WTC11 (cell line): ENCODE results near the gene MTMR3. TPM values are rescaled to one million over a fixed set of nuclear protein-coding genes. Genes with fewer than 3 reads are reported as not detected.

Experiments
- ATAC-seq: fragments of 200-7000 bp; cut with Tn5 transposase; 2 replicates; pipeline ENCODE4 v1.10.0; 2021; ENCODE audit warnings: mild to moderate bottlenecking, moderate library complexity
- CTCF ChIA-PET: fragments of 300-600 bp; sonication (Branson Sonifier 250); formaldehyde crosslinking; loops from one replicate; lab custom pipeline; 2021; ENCODE audit warnings: antibody characterized with exemption; lab: Charles Lee
- POLR2A ChIA-PET: fragments of 350-600 bp; sonication (Branson Sonifier 250); formaldehyde crosslinking; loops from one replicate; lab custom pipeline; 2021; ENCODE audit warnings: antibody characterized with exemption; lab: Charles Lee
- DNase-seq: peaks from one replicate; pipeline ENCODE4 v3.0.0; 2021; ENCODE audit warnings: low spot score
- H3K27ac Mint-ChIP-seq: 2 replicates; pipeline ENCODE4 v1.8.0; 2021; ENCODE audit warnings: mixed read lengths
- H3K27me3 Mint-ChIP-seq: 2 replicates; pipeline ENCODE4 v1.8.0; 2021; ENCODE audit warnings: low read depth, mild to moderate bottlenecking, moderate library complexity, mixed read lengths
- H3K36me3 Mint-ChIP-seq: 2 replicates; pipeline ENCODE4 v1.8.0; 2021; ENCODE audit warnings: mixed read lengths
- H3K4me1 Mint-ChIP-seq: 2 replicates; pipeline ENCODE4 v1.8.0; 2022; ENCODE audit warnings: mixed read lengths
- H3K4me3 Mint-ChIP-seq: 2 replicates; pipeline ENCODE4 v1.8.0; 2021; ENCODE audit warnings: mild to moderate bottlenecking, moderate library complexity, mixed read lengths
- H3K9me3 Mint-ChIP-seq: 2 replicates; pipeline ENCODE4 v1.8.0; 2021; ENCODE audit warnings: mixed read lengths
- CTCF ChIP-seq: fragments of 200-600 bp; IDR thresholded peaks from 2 replicates; pipeline ENCODE4 v1.8.0; 2022; ENCODE audit warnings: antibody characterized with exemption
- ELF4 ChIP-seq: sonication (generic); formaldehyde crosslinking; IDR thresholded peaks from 2 replicates; pipeline ENCODE4 v1.8.1; 2022; ENCODE audit warnings: low read depth, mild to moderate bottlenecking, moderate library complexity, missing genetic modification reagents
- EMX1 ChIP-seq: fragments of 250-450 bp; sonication (Bioruptor Pico); IDR thresholded peaks from 2 replicates; pipeline ENCODE4 v1.8.0; 2021; ENCODE audit warnings: mild to moderate bottlenecking
- FOXJ3 ChIP-seq: sonication (generic); formaldehyde crosslinking; IDR thresholded peaks from 2 replicates; pipeline ENCODE4 v1.9.0; 2021; ENCODE audit warnings: missing genetic modification reagents, mild to moderate bottlenecking, borderline replicate concordance
- FOXP4 ChIP-seq: sonication (generic); formaldehyde crosslinking; IDR thresholded peaks from 2 replicates; pipeline ENCODE4 v1.8.0; 2022; ENCODE audit warnings: mild to moderate bottlenecking, missing genetic modification reagents
- GABPB1 ChIP-seq: sonication (generic); formaldehyde crosslinking; IDR thresholded peaks from 2 replicates; pipeline ENCODE4 v1.8.1; 2023; ENCODE audit warnings: mild to moderate bottlenecking, missing genetic modification reagents
- GRHL2 ChIP-seq: fragments of 250-450 bp; sonication (Bioruptor Pico); IDR thresholded peaks from 2 replicates; pipeline ENCODE4 v1.8.0; 2022; ENCODE audit warnings: mild to moderate bottlenecking, moderate library complexity; ENCODE audit not compliant: insufficient replicate concordance, severe bottlenecking
- NFYB ChIP-seq: sonication (generic); formaldehyde crosslinking; conservative IDR thresholded peaks from 2 replicates; pipeline ENCODE4 v1.8.0; 2022; ENCODE audit warnings: low read depth, missing genetic modification reagents
- NR2C2 ChIP-seq: sonication (generic); formaldehyde crosslinking; IDR thresholded peaks from 2 replicates; pipeline ENCODE4 v1.8.0; 2022; ENCODE audit warnings: mild to moderate bottlenecking, missing genetic modification reagents
- SMAD4 ChIP-seq: sonication (generic); formaldehyde crosslinking; IDR thresholded peaks from 2 replicates; pipeline ENCODE4 v1.8.0; 2022; ENCODE audit warnings: mild to moderate bottlenecking, missing genetic modification reagents
- SP1 ChIP-seq: sonication (generic); formaldehyde crosslinking; conservative IDR thresholded peaks from 2 replicates; pipeline ENCODE4 v1.8.1; 2022; ENCODE audit warnings: missing genetic modification reagents
- TEAD4 ChIP-seq: sonication (generic); formaldehyde crosslinking; IDR thresholded peaks from 2 replicates; pipeline ENCODE4 v1.8.0; 2022; ENCODE audit warnings: mild to moderate bottlenecking, missing genetic modification reagents
- USF2 ChIP-seq: sonication (generic); formaldehyde crosslinking; IDR thresholded peaks from 2 replicates; pipeline ENCODE4 v1.8.1; 2023; ENCODE audit warnings: mild to moderate bottlenecking, missing genetic modification reagents, moderate library complexity
- ZBTB21 ChIP-seq: sonication (generic); formaldehyde crosslinking; IDR thresholded peaks from 2 replicates; pipeline ENCODE4 v1.8.1; 2023; ENCODE audit warnings: mild to moderate bottlenecking, missing genetic modification reagents, borderline replicate concordance
- ZNF121 ChIP-seq: sonication (generic); formaldehyde crosslinking; IDR thresholded peaks from 2 replicates; pipeline ENCODE4 v1.8.0; 2023; ENCODE audit warnings: missing genetic modification reagents
- ZNF219 ChIP-seq: sonication (generic); formaldehyde crosslinking; IDR thresholded peaks from 2 replicates; pipeline ENCODE4 v1.8.0; 2023; ENCODE audit warnings: missing genetic modification reagents, mild to moderate bottlenecking, borderline replicate concordance
- ZNF281 ChIP-seq: sonication (generic); formaldehyde crosslinking; IDR thresholded peaks from 2 replicates; pipeline ENCODE4 v1.8.0; 2023; ENCODE audit warnings: mild to moderate bottlenecking, missing genetic modification reagents
- ZNF423 ChIP-seq: fragments of 250-450 bp; sonication (Bioruptor Pico); IDR thresholded peaks from 2 replicates; pipeline ENCODE4 v2.1.2; 2022; ENCODE audit warnings: mild to moderate bottlenecking, moderate library complexity
- ZNF425 ChIP-seq: fragments of 250-450 bp; sonication (Bioruptor Pico); conservative IDR thresholded peaks from 2 replicates; pipeline ENCODE4 v1.9.0; 2021; ENCODE audit warnings: mild to moderate bottlenecking
- total RNA-seq: library from RNA; stranded (reverse); gene quantifications from 3 replicates; pipeline ENCODE4 v1.2.3, GENCODE V29; 2021

The MTMR3 gene
- total RNA-seq, 1 experiment from 2014 or later = 19.2 TPM

- ChIA-PET CTCF (no interaction called here), POLR2A (no interaction called here)
- no peak for DNase-seq
- no peaks in the 10 kb centered on the region for H3K36me3 Mint-ChIP-seq
- H3K9me3 Mint-ChIP-seq = peaks cover 6% of the 10 kb centered on the region; the same call in 1 of the 2 replicates
- H3K27ac Mint-ChIP-seq = no peak overlapping the region
- H3K4me3 Mint-ChIP-seq = no peak overlapping the region
- peaks cover under 1% of the 10 kb centered on the region; the same call in 1 of the 2 replicates for H3K4me1 Mint-ChIP-seq
- TF ChIP-seq ZNF281 (no peak), ZNF219 (CRISPR knock-in tag) (no peak), ZNF121 (CRISPR knock-in tag) (no peak), ZNF423 (CRISPR knock-in tag) (no peak), SP1 (CRISPR knock-in tag) (no peak), FOXJ3 (CRISPR knock-in tag) (no peak), NR2C2 (CRISPR knock-in tag) (no peak), ELF4 (CRISPR knock-in tag) (no peak), CTCF (no peak), TEAD4 (CRISPR knock-in tag) (no peak)
- peaks cover 6% of the 10 kb centered on the region; the same call in 1 of the 2 replicates for H3K27me3 Mint-ChIP-seq
- ATAC-seq = no peak
Observed at GRCh38 chr22:29877620-29878019, 5.4 kb upstream of the MTMR3 start.

GRCh38 chr22:29879753-29880152 is 3.2 kb upstream of the MTMR3 start:
- DNase-seq (no peak), ATAC-seq (no peak; the same call in 1 of the 2 replicates)
- Mint-ChIP-seq H3K27me3 (peaks cover 8% of the 10 kb centered on the region; the same call in 1 of the 2 replicates), H3K9me3 (peaks cover 6% of the 10 kb centered on the region; the same call in 1 of the 2 replicates), H3K36me3 (no peaks in the 10 kb centered on the region), H3K27ac (no peak overlapping the region), H3K4me3 (no peak overlapping the region), H3K4me1 (peaks cover 6% of the 10 kb centered on the region)
- ChIA-PET CTCF (no interaction called here), POLR2A (no interaction called here)
- no peak for TF ChIP-seq ZNF219 (CRISPR knock-in tag)
- TF ChIP-seq USF2 (CRISPR knock-in tag) = peak; percentile 42; the same call in 1 of the 2 replicates
- TF ChIP-seq NFYB (CRISPR knock-in tag) = peak; percentile 59

GRCh38 chr22:29882716-29883044 is 294 bp upstream of the MTMR3 start:
- Mint-ChIP-seq H3K27ac (no peak overlapping the region), H3K27me3 (peaks cover 8% of the 10 kb centered on the region; the same call in 1 of the 2 replicates), H3K36me3 (no peaks in the 10 kb centered on the region), H3K4me3 (peak overlapping the region; percentile 83; the same call in 1 of the 2 replicates), H3K9me3 (peaks cover 6% of the 10 kb centered on the region; the same call in 1 of the 2 replicates), H3K4me1 (peaks cover 6% of the 10 kb centered on the region)
- ChIA-PET POLR2A (no interaction called here), CTCF (interaction anchor here (1.2 to 2.9 kb wide), 5 partner anchors 22 to 122 kb away, joined by 3 to 15 read pairs (median 4); partner anchors contain the start of gene ASCC2)
- ATAC-seq = no peak
- DNase-seq = no peak
- TF ChIP-seq GRHL2 (CRISPR knock-in tag) = no peak
- TF ChIP-seq FOXP4 = no peak
- no peak for TF ChIP-seq ZBTB21 (CRISPR knock-in tag)
- no peak for TF ChIP-seq ZNF425 (CRISPR knock-in tag)
- TF ChIP-seq GABPB1 = no peak
- TF ChIP-seq ELF4 (CRISPR knock-in tag) = no peak
- TF ChIP-seq FOXJ3 (CRISPR knock-in tag) = no peak
- TF ChIP-seq EMX1 (CRISPR knock-in tag) = no peak
- no peak for TF ChIP-seq SMAD4 (CRISPR knock-in tag)
- no peak for TF ChIP-seq ZNF423 (CRISPR knock-in tag)
